T1000 (cell line): Measurements from ENCODE around the gene CCDC12.

Source experiments
- DNase-seq: peaks from one replicate; lab custom pipeline; 2025; ENCODE audit warnings: mixed read lengths; lab: John Stamatoyannopoulos, UW

The CCDC12 gene

GRCh38 chr3:46892285-46893145, 84.0 kb downstream of the CCDC12 start:
- DNase-seq: no peak

DNA sequence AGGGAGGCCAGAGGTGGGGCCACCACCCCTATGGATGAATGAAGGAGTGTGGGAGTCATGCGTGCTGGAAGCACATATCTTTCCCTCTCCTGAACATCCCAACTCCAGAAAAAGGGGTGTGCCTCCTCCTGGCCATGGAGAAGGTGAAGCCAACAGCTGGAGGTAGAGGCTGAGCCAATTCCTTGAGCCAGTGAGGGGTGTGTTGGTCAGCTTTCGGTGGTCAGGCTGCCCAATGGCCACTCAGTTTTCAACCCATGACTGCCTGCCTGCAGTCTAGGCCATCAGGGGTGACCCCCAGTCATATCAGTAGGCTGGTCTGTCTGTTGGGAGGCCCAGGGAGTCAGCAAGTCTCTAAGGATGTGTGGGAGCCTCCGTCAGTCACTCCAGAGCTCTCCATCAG, 85.4 kb downstream of the CCDC12 start:
- no peak for DNase-seq

GRCh38 chr3:46890132-46890531, 86.4 kb downstream of the CCDC12 start:
- no peak for DNase-seq

GRCh38 chr3:46889381-46890110, 87.0 kb downstream of the CCDC12 start:
- no peak for DNase-seq

- no peak for DNase-seq
These were observed 87.8 kb downstream of the CCDC12 start for GRCh38 chr3:46888705-46889104.

DNA sequence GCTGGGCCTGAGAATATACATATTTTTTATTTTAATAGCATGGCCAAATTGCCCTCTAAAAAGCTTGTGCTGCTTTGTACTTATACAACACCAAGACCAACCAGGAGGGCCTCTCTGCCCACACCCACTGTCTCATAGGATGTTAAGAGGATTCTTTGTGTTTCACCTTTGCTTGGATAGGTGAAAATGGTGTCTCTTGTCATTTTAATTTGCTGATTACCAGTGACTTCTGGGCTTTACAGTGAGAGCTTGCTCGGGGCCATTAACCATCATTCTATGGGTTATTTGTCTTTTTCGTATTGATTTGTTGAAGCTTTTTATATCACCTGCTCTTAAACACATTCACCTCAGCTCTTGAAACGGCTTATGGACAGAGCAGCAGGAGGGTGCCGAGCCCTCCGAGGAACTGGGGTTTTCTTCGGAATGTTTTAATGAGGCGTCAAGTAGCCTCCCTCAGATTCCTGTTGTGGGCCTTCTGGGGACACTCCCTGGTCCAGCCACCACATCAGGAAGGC, 88.5 kb downstream of the CCDC12 start:
- DNase-seq: no peak

GRCh38 chr3:46885612-46886011, 90.9 kb downstream of the CCDC12 start:
- DNase-seq: no peak

DNA sequence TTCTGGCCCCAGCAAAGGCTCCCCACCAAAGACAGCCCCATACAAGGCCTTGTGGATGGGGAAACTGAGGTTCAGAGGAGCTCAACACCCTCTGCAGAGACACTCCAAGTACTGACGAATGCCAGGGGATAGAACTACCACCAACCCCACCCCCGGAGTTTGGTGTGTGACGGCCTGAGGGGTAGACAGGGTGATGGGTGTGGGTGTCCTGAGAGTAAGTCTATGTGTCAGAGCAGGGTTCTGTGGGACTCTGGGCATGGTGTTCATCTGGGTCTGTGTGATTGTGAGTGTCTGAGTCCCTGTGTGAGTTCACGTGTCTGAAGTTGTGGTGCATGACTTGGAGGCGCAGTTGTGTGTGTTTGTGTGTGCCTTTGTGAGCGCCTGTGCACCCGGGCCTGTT, 91.6 kb downstream of the CCDC12 start:
- no peak for DNase-seq

- DNase-seq: no peak
These were observed 92.1 kb downstream of the CCDC12 start for GRCh38 chr3:46884427-46884826.

DNA sequence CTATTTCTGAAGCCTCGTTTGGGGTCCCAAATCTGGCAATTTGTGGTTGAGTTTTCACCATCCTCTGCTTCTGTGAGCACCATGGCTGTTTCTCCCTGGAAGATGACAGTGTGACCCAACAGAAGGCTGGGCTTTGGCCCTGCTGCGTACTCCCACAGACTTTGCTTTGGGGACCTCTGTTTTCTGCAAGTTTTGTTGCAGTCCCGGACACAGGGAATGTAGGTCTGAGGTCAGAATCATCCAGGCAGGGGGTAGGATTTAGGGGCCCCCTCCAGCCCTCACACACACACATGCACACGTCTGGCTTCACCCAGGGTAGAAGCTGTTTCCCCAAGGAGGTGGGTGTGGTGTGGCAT, 92.7 kb downstream of the CCDC12 start:
- DNase-seq: no peak

GRCh38 chr3:46883054-46883829, 93.3 kb downstream of the CCDC12 start:
- DNase-seq: no peak

GRCh38 chr3:46882377-46883053, 94.0 kb downstream of the CCDC12 start:
- DNase-seq: no peak

- no peak for DNase-seq
These were observed 94.8 kb downstream of the CCDC12 start for GRCh38 chr3:46881596-46882376.

GRCh38 chr3:46880884-46881595, 95.5 kb downstream of the CCDC12 start:
- DNase-seq: no peak

DNA sequence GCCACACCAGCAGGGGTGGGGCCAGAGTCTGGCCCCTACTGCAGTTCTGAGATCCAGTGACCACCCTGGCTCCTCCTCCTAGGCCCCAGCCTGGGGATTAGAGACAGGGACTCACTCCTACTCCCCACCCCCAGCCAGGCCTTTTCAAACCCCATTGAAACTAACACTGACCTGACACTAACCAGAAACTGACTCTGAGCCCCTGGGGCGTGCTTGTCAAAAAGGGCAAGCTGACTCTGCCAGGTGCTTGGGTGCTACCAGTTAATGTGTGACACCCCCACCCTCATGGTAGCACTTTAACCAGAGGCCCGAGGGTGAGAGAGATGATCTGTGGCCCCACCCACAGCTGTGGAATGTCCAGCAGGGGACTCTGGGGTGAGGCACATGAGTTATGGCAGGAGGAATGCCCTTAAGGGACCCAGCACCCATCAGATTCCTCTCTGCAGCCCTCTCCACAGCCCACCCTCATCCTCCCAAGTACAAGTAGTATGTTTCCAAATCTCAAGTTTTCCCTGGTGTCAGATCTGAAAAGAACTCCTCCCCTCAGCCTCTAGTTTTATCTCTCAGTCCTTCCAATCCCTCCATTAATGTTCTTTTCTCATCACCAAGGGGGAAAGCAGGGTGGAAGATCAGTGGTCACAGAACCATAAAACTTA, 97.6 kb downstream of the CCDC12 start:
- DNase-seq: no peak

- DNase-seq: no peak
These were observed 99.0 kb downstream of the CCDC12 start, which contains the start of gene PTH1R for GRCh38 chr3:46877406-46878125. Gene PTH1R (plus strand): TSS chr3:46877721. CDS start chr3:46883560, 5,839 bp downstream.

DNA sequence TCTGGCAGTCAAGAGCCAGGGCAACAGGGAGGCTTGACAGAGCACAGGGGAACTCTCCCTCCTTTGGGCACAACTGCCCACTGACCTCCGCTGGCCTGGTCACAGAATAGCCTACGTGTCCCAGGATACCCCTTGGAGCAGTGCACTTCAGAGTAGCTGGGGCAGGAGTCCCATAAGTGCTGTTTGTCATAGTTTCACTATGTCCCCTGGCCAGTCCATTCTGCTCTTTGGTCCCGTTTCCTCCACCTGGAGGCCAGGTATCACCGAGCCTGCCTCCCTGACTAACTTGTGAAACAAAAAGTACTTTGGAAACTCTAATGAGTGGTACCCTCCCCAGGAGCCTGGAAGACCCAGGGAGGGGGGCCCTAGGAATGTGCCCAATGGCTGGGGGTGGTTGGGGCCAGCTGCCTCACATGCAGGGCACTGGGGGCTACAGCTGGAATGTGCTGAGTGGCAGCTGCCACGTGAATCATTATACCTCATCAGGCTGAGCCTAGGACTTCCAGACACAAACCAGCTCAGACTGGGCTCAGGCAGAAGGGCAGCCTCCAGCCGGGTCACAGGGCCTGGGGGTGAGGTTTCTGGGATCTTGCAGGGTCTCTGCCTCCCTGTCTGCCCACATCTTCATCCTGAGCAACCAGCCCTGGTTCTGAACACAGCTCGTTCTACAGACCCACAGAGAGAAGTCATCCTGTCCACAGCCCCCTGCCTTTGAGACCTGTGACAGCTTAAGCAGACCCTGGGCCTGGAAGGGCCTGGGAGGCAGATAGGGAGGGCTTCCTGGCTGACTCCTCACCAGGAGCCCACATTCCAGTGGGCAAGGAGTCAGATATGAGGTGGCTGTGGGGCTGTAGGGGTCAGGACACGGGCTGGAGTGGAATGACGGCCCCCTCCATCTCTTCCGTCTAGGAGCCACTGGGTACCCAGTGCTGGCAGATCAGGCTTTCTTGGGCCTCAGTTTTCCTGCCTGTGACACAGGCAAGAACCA, 99.9 kb downstream of the CCDC12 start:
- no peak for DNase-seq

DNA sequence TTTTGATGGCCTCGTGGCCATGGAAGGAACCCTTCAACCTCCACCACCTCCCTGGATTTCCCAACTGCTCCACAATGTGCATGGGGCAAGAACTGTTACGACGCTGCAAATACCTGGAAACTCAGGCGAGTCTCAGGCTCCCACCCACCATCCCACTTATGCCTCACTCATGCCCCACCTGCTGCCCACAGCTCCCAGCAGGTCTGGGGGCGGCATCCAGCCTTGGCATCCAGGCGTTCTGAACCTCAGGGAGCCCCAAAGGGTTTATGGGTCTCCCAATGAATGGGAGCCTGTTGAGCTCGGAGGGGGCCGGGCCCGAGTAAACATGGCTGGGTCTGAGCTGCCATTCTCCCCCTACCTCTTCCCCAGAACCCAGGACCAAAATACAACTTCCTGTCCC, 101.0 kb downstream of the CCDC12 start:
- no peak for DNase-seq
